HG03196 (cell line): ENCODE data around the gene TOR1AIP2.

Experiments used
- ATAC-seq: cut with Tn5 transposase; IDR thresholded peaks from one replicate; pipeline ENCODE4 v1.9.1; 2021; ENCODE audit not compliant: unreplicated experiment

TOR1AIP2 gene

GRCh38 chr1:179877586-179878265, at the start of gene TOR1AIP2:
Gene TOR1AIP2, minus strand, starts transcription at chr1:179877803. Its CDS starts 25,138 bp downstream, at chr1:179852665.
- ATAC-seq: peak; percentile 68

- ATAC-seq: no peak
Observed at GRCh38 chr1:179926850-179927205, 49.2 kb upstream of the TOR1AIP2 start.

DNA sequence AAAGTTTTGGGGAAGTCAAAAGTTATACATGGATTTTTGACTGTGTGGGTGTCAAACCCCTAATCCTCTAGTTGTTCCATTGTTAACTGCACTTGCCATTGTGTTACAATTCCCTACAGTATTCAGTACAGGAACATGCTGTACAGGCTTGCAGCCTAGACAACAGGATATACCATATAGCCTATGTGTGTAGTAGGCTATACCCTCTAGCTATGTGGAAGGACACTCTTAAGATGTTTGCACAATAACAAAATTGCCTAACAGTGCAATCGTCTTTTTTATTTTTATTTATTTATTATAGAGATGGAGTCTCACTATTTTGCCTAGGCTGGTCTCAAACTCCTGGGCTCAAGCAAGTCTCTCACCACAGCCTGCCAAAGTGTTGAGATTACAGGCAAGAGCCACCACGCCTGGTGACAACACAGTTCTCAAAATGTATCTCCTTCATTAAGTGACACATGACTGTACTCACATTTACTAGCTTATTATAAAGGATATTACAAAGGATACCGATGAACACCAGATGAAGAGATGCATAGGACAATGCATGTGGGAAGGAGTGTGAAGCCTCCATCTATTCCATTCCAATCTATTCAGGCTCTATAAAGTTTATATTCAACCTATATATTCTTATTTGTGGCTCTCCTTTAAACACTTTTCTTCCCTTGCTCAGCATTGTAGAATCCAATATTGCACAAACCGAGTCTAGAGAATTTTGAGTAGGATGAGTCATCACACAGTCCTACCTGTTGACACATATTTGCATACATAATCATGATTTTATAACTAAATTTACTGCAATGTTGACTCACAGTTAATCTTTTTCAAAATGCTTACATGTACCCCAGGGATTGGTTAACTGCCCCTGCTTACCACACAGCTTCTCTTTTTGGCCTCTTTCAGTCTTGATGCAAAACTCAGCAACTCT, 48.6 kb upstream of the TOR1AIP2 start:
- no peak for ATAC-seq

DNA sequence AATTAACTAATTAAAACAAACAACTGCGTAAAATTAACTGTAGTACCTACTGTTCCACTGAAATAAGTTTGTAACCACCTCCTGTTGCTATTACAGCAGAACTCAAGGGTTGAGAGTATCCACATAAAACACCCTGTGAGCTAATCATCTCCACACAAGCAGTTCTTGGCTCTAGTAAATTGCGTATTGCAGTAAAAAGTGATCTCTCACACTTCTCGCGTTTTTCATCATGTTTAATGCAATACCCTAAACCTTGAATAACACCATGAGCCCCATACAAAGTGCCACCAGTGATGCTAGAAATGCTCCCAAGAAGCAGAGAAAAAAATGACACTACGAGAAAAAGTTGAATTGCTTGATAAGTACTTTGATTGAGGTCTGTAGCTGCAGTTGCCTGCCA, 47.7 kb upstream of the TOR1AIP2 start:
- ATAC-seq: no peak

DNA sequence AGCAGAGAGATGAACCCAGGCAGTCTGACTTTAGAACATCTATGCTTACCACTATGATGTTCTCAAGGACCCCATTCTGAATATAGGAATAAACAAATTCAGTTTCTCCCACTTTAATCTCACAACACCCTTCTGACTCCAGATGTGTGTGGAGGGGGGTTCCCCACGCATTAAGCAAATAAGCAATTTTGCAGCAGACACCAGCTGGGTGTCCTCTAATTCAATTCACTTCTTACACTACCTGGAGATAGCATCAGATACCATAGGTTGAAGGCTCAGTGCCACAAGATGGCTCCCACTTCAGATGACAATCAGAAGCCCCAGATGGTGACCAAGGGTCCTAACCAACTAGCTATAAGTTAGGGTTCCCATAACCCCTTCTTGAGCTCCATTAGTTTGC, 46.7 kb upstream of the TOR1AIP2 start:
- no peak for ATAC-seq

DNA sequence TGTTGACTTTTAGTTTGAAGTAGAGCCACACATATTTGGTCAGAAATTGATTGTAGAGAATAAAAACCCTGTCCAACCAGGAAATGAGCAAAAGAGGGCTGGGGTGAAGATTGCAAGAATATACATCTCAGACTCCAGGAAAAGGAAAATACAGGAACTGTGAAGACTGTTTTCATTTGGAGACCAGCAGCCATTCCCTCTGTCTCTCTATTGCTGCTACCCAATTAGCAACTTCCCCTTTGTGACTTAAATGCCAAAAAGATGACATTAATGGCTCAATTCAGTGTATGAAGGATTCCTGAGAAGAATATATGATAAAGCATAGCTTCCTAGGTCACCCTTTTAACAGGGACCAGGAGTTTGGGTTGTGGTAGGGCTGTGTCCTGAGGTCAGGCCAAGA, 45.4 kb upstream of the TOR1AIP2 start:
- ATAC-seq: no peak

DNA sequence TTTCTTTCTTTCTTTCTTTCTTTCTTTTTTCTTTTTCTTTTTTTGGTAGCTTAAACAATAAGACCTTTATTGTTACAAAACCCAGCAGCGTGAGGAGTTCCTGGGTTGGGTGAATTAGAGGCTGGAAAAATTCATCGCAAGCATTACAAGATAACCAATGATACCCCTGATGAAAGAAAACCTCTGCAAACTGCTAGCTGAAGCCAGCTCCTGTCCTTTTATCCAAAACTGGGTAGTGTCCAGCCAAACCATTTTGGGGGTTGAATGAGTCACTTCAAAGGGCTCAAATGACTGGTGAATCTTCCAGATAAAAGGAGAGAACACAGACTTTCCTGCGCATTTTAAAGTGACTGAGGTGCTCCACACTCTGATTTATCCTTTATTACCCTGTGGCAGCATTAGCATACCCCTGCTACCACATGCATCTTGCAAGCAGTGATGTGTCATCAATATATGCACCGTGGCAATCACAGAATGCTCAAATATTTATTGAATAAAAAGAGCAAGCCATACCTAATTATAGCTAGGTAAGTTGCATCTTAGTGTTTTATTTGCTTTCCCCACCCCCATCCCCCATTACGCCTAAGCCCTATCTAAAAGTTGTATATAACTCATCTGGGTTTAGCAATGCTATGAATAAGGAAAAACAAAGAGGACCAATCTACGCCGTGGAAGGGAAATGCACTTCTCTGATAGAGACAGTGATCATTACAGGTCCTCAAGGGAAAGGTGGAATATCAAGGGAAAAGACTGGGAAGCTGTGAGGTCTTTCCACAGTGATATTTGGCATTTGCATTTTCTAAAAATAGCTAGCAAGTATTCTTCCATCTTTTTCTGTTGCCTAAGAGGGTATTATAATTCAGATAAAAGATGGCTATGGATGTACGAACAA, 44.6 kb upstream of the TOR1AIP2 start:
- ATAC-seq: no peak

DNA sequence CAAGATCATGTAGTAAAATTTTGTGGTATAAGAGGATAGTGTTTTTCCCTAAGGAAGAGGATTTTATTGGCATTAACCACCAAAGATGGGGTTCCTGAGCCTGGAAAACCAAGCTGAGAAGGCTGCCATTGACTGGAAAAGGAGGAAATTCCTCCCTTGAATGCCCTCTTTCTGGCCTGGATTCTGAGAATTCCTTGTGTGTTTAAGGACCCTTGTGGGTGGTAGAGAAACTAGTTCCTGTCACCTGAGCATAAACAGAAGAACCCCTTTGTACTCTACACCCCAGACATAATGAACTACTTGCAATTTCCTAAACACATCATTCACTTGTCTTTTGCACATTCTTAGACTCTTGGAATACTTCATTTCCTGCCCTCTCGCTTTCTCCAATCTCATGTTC, 43.9 kb upstream of the TOR1AIP2 start:
- no peak for ATAC-seq

DNA sequence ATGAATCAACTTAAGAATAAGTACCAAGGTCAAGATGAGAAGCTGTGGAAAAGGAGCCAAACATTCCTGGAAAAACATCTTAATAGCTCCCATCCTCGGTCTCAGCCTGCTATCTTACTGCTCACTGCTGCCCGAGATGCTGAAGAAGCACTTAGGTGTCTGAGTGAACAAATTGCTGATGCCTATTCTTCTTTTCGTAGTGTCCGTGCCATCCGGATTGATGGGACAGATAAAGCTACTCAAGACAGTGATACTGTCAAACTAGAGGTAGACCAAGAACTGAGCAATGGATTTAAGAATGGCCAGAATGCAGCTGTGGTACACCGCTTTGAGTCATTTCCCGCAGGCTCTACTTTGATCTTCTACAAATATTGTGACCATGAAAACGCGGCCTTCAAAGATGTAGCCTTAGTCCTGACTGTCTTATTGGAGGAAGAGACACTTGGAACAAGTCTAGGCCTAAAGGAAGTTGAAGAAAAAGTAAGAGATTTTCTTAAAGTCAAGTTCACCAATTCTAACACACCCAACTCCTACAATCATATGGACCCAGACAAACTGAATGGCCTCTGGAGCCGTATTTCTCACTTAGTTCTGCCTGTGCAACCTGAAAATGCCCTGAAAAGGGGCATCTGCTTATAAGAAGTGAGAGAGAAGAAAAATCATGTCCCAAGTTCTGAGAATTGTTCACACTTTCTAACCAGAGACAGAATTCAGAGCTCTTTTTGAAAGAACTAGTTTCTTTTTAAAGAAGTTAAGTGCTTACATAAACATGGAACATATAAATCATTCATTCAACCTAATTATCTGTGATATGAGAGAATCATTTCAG, 40.2 kb upstream of the TOR1AIP2 start:
- no peak for ATAC-seq

GRCh38 chr1:179911812-179912211, 34.2 kb upstream of the TOR1AIP2 start:
- ATAC-seq: no peak

GRCh38 chr1:179910934-179911333, 33.3 kb upstream of the TOR1AIP2 start:
- ATAC-seq: no peak

DNA sequence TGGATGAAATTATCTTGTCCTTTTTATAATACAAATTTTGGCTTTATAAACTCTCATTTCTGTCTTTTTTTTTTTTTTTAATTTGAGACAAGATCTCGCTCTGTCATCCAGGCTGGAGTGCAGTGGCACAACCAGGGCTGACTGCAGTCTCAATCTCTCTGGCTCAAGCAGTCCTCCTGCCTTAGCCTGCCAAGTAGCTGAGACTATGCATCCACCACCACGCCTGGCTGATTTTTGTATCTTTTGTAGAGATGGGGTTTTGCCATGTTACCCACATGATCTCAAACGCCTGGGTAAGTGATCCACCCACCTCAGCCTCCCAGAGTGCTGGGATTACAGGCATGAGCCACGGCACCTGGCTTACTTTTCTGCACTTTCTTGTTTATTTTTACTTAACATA, 12.0 kb upstream of the TOR1AIP2 start:
- ATAC-seq: no peak

- ATAC-seq: no peak
Observed at GRCh38 chr1:179888071-179888470, 10.5 kb upstream of the TOR1AIP2 start.

DNA sequence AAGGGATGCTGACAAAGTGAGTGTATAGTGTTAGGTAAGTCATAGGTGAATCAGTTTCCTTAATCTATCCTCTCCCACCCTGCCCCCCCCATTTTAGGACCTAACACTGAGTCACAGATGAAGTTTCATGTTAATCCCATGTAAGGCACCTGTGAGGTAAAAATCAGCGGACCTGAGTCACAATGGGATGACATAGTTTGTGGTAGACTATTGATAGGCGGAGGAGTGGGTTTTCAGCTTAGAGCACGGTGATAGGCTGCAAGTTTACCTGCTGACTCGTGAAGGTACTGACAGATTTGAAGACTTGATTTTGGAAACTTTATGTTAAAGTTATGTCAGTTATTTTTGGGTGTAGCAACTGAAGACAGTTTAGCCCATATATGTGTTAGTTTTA, 6.1 kb upstream of the TOR1AIP2 start:
- no peak for ATAC-seq

GRCh38 chr1:179883040-179883744, 5.6 kb upstream of the TOR1AIP2 start:
- ATAC-seq: peak; percentile 13

GRCh38 chr1:179882253-179883039, 4.8 kb upstream of the TOR1AIP2 start, which contains the start of gene TOR1AIP1:
Gene TOR1AIP1, plus strand, starts transcription at chr1:179882285. Its CDS starts 218 bp downstream, at chr1:179882503.
- ATAC-seq: peak; percentile 78

GRCh38 chr1:179881642-179882252, 4.1 kb upstream of the TOR1AIP2 start:
- ATAC-seq: no peak

DNA sequence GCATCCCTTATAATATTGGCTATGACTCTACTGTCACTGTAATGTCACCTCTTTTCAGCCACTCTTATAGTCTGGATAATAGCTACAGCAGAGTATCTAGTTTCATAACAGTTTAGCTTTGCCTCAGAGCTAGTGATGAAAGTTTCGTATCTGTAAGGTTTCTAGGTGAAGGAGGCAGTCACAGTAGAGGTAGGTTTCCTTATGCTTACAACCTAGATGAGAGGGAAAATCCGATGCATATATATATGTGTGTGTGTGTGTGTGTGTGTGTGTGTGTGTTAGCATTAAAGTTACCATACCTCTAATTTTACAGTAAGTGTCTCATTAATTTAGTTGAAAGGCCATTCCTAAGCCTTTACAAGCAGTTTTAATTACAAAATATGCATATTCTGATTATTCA, 2.2 kb upstream of the TOR1AIP2 start:
- ATAC-seq: no peak
